ENCODE results near the gene RABL6.

RABL6 gene

GRCh38 chr9:136839229-136840139, 31.7 kb downstream of the RABL6 start:
- TF ChIP-seq ZFHX2 (tag by site-specific recombination; conservative IDR thresholded peaks at IDR 0.05), result peak; percentile 44
- TF ChIP-seq PRDM4 (tag by site-specific recombination; IDR thresholded peaks at IDR 0.05), result peak; percentile 85
- TF ChIP-seq ZNF791 (tag by site-specific recombination; IDR thresholded peaks at IDR 0.05), result no peak
- TF ChIP-seq ZNF600 (tag by site-specific recombination; IDR thresholded peaks at IDR 0.05), result no peak
- TF ChIP-seq ZNF518A (tag by site-specific recombination; conservative IDR thresholded peaks at IDR 0.05; ENCODE audit: low read depth), result no peak
- no peak for TF ChIP-seq ZNF707 (tag by site-specific recombination; IDR thresholded peaks at IDR 0.05)
- 0 out of 2 replicates have a peak, but pooled peaks have one; percentile 7 for TF ChIP-seq KLF1 (tag by site-specific recombination; IDR thresholded peaks at IDR 0.05)
- 0 out of 2 replicates have a peak, but pooled peaks have one; percentile 37 for TF ChIP-seq BCL11A (tag by site-specific recombination; IDR thresholded peaks at IDR 0.05; ENCODE audit: low read depth)
- TF ChIP-seq KLF7 (tag by site-specific recombination; IDR thresholded peaks at IDR 0.05; ENCODE audit: borderline replicate concordance), result 0 out of 2 replicates have a peak, but pooled peaks have one; percentile 20
- TF ChIP-seq PBX3 (CRISPR knock-in tag; IDR thresholded peaks at IDR 0.05), result no peak
- peak; percentile 21; the same call in 1 of the 2 replicates for TF ChIP-seq GLIS2 (tag by site-specific recombination; IDR thresholded peaks at IDR 0.05)
- no peak for TF ChIP-seq INSM2 (tag by site-specific recombination; IDR thresholded peaks at IDR 0.05)
- TF ChIP-seq BCL11B (tag by site-specific recombination; IDR thresholded peaks at IDR 0.05; ENCODE audit: low read depth), result 0 out of 2 replicates have a peak, but pooled peaks have one; percentile 71
- no peak for TF ChIP-seq GLI2 (tag by site-specific recombination; IDR thresholded peaks at IDR 0.05; ENCODE audit: borderline replicate concordance, low read depth)
- TF ChIP-seq ZNF341 (tag by site-specific recombination; IDR thresholded peaks at IDR 0.05; ENCODE audit: low read depth), result peak; percentile 80
- no peak for TF ChIP-seq KLF16 (tag by site-specific recombination; IDR thresholded peaks at IDR 0.05)
- H3K9me3 ChIP-seq (ENCODE audit: control insufficient read depth, insufficient read depth, low read depth, low read length), result no peaks in the 10 kb centered on the region
- ChIA-PET CTCF (interaction anchor here (0.7 to 3.3 kb wide), 5 partner anchors 8 to 196 kb away, joined by 3 to 13 read pairs (median 3); no protein-coding TSS in a partner anchor), POLR2A (interaction anchor here (0.5 to 1.2 kb wide), 3 partner anchors 20 to 183 kb away, joined by 3 to 4 read pairs (median 4); no protein-coding TSS in a partner anchor)
- H3K4me1 ChIP-seq (ENCODE audit: control insufficient read depth, insufficient read depth, low read length), result 0 out of 2 replicates have a peak, but pooled peaks cover 5% of the 10 kb centered on the region
- H3K4me3 ChIP-seq (ENCODE audit: low read depth, low read length), result no peak overlapping the region
- peaks cover 0 to 40% of the 10 kb centered on the region in 2 experiments; a peak in 2 of 3 replicates for H3K36me3 ChIP-seq (ENCODE audit: control insufficient read depth in 2 of 2, insufficient read depth in 1 of 2, low read length in 2 of 2)
- H3K27ac ChIP-seq (ENCODE audit: extremely low read depth, low read depth, low read length), result no peak overlapping the region
